Spleen (tissue), 7 donors: Measurements from ENCODE around the gene LRRC8A.

ENCODE experiments used
- CTCF ChIP-seq, 11 experiments: fragments of 200-600 bp in 7 of 11; fragments of 450-650 bp in 4 of 11; sonication (generic) in 4 of 11; IDR thresholded peaks in 8 of 11; conservative IDR thresholded peaks in 3 of 11; 1 replicate in 7 of 11; 2 replicates in 4 of 11; pipeline versions ENCODE4 v1.4.0 to v1.8.0; 2016 to 2021; ENCODE audit warnings: antibody characterized with exemption in 11 of 11, inconsistent platforms in 4 of 11, mild to moderate bottlenecking in 1 of 11
- POLR2A ChIP-seq, 3 donors: fragments of 450-650 bp; IDR thresholded peaks; one replicate each; pipeline ENCODE4 v1.5.1; 2017; ENCODE audit warnings: antibody characterized with exemption in 3 of 3, mild to moderate bottlenecking in 1 of 3
- POLR2AphosphoS5 ChIP-seq, 3 donors: sonication (generic); formaldehyde crosslinking; IDR thresholded peaks; one replicate each; pipeline ENCODE4 v1.5.1; 2017; ENCODE audit warnings: antibody characterized with exemption in 3 of 3
- donor health status: DM: no; HTN: no; CAD: no; lungs with moderate emphysema.
- donor health status: DM: no; HTN: no; CAD: no.
- donor health status: DM: no; HTN: no; CAD: no.

- no peak for TF ChIP-seq CTCF (IDR thresholded peaks at IDR 0.05 in 8 of 11, conservative IDR thresholded peaks at IDR 0.05 in 3 of 11)
- TF ChIP-seq POLR2A (IDR thresholded peaks at IDR 0.05): no peak
- no peak for TF ChIP-seq POLR2AphosphoS5 (IDR thresholded peaks at IDR 0.05)
Observed at GRCh38 chr9:128901822-128902221, 19.9 kb downstream of the LRRC8A start.
